ENCODE data around the gene GBP2.

DNA sequence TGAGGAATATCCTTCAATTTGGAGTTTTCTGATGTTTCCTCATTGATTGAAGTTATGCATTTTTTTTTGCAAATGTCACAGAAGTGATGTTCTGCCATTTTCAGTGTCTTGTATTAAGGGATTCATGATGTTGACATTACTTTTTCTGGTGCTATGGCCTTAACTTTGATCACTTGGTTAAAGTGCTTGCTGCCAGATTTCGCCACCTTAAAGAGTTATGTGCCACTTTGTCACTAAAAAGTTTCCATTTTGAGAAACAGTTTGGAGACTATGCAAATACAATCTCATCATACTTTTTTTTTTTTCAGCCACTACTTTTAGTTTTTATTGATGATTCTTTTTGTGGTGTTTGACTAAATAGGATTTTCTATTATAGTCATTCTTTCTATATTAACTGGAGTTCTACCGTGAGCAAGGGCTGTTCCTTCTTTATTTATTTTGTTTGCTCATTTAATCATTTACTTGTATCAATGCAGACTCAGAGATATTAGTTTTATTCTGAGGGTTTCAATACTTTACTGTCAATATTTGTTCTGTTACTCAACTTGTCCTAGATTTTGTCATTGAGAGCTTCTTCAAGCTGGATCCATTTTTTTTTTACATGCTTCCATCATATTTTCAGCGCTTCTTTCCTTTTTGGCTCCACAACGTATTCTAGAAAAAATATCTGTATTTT, 46.7 kb upstream of the GBP2 start:
- no peak for TF ChIP-seq POLR2A (IDR thresholded peaks at IDR 0.05)
- TF ChIP-seq CTCF (IDR thresholded peaks at IDR 0.05): no peak

All from testis (tissue), 2 donors.